GM12875 (cell line): ENCODE results near the gene ZNF778.
"Not testable (repeated sequence)": the region's sequence is repeated elsewhere in the genome, so short reads cannot be mapped to it uniquely, and the experiment has no call there.

ENCODE experiments used
- H3K4me3 ChIP-seq: one replicate; pipeline ENCODE4 v1.5.1; 2011; ENCODE audit warnings: low read depth, low read length, control low read depth
- CTCF ChIP-seq: IDR thresholded peaks from 2 replicates; pipeline ENCODE4 v1.5.1; 2011; ENCODE audit warnings: low read depth, mild to moderate bottlenecking, control low read depth, inconsistent platforms, low read length, moderate library complexity, borderline replicate concordance; ENCODE audit not compliant: insufficient read depth

The ZNF778 gene

GRCh38 chr16:89257757-89258465 is 40.4 kb downstream of the ZNF778 start:
- no peak overlapping the region for H3K4me3 ChIP-seq
- TF ChIP-seq CTCF: no peak

GRCh38 chr16:89259901-89260300 is 42.4 kb downstream of the ZNF778 start:
- not testable (repeated sequence) for H3K4me3 ChIP-seq

- H3K4me3 ChIP-seq: no peak overlapping the region
- no peak for TF ChIP-seq CTCF
Measured at GRCh38 chr16:89261691-89262563, 44.4 kb downstream of the ZNF778 start.

GRCh38 chr16:89264800-89265550 is 47.5 kb downstream of the ZNF778 start:
- TF ChIP-seq CTCF: no peak
- H3K4me3 ChIP-seq: no peak overlapping the region

- no peak overlapping the region for H3K4me3 ChIP-seq
- TF ChIP-seq CTCF: no peak
Measured at GRCh38 chr16:89265647-89266046, 48.1 kb downstream of the ZNF778 start.

GRCh38 chr16:89266521-89267134 is 49.1 kb downstream of the ZNF778 start:
- H3K4me3 ChIP-seq: no peak overlapping the region
- no peak for TF ChIP-seq CTCF

- H3K4me3 ChIP-seq: not testable (repeated sequence)
Measured at GRCh38 chr16:89267746-89268145, 50.2 kb downstream of the ZNF778 start.

- TF ChIP-seq CTCF: no peak
- H3K4me3 ChIP-seq: no peak overlapping the region
Measured at GRCh38 chr16:89268585-89268984, 51.1 kb downstream of the ZNF778 start.
